Spinal cord (tissue), 10 donors: ENCODE results near the gene CTRL. TPM values are rescaled to one million over a fixed set of nuclear protein-coding genes. Genes with fewer than 3 reads are reported as not detected.

Experiments used
- DNase-seq, 6 donors: peaks; one replicate each; pipeline versions ENCODE4 v3.0.0 to v3.0.0-alpha.2; 2013 to 2015; ENCODE audit warnings: low spot score in 6 of 6, low read depth in 4 of 6
- H3K27ac ChIP-seq: one replicate; pipeline ENCODE4 v1.5.1; 2013; ENCODE audit warnings: low read depth, low read length, control low read depth
- H3K27me3 ChIP-seq: one replicate; pipeline ENCODE4 v1.6.1; 2013; ENCODE audit warnings: low read length; ENCODE audit not compliant: control insufficient read depth, insufficient read depth
- H3K36me3 ChIP-seq: one replicate; pipeline ENCODE4 v1.6.1; 2013; ENCODE audit warnings: low read length; ENCODE audit not compliant: control insufficient read depth, insufficient read depth
- H3K4me1 ChIP-seq: one replicate; pipeline ENCODE4 v1.6.1; 2013; ENCODE audit warnings: low read length; ENCODE audit not compliant: control insufficient read depth, insufficient read depth
- H3K4me3 ChIP-seq: one replicate; pipeline ENCODE4 v1.5.1; 2013; ENCODE audit warnings: low read depth, low read length, control low read depth
- H3K9me3 ChIP-seq: one replicate; pipeline ENCODE4 v1.6.1; 2013; ENCODE audit warnings: low read length; ENCODE audit not compliant: control insufficient read depth, insufficient read depth
- WGBS: methylation state at CpG from one replicate; pipeline ENCODE4 v1.1.5; 2013; ENCODE audit warnings: missing lambda C conversion rate; ENCODE audit not compliant: insufficient coverage; 5-methylcytosine and 5-hydroxymethylcytosine counted together
- polyA plus RNA-seq, 2 donors: library from polyadenylated mRNA; unstranded; fragments of 120-200 nt; gene quantifications; one replicate each; pipeline ENCODE4 v1.2.1, GENCODE V29; 2013; ENCODE audit not compliant: insufficient read length in 2 of 2
- total RNA-seq, 2 donors: library from RNA; depleted of rRNA in 1 of 2; stranded (reverse); fragments of 120-200 nt in 1 of 2; fragments of >200 nt in 1 of 2; gene quantifications; one replicate each; pipeline versions ENCODE4 v1.2.3 to v1.2.4, GENCODE V29; 2013 to 2014
- donor health status: healthy.

The CTRL gene
- total and polyA plus RNA-seq, 4 donors, result 0.89 to 8.1 (median 3.0) TPM

- no peak for DNase-seq
- 84% methylated on average over 2 of the region's 5 CpGs for WGBS
- Histone ChIP-seq H3K4me3 (no peak overlapping the region), H3K36me3 (peaks cover 14% of the 10 kb centered on the region), H3K4me1 (peaks cover 12% of the 10 kb centered on the region), H3K27ac (no peak overlapping the region), H3K9me3 (no peaks in the 10 kb centered on the region), H3K27me3 (no peaks in the 10 kb centered on the region)
Measured at GRCh38 chr16:67901734-67902133, 29.9 kb downstream of the CTRL start.

GRCh38 chr16:67897231-67897630, 34.4 kb downstream of the CTRL start:
- H3K27ac ChIP-seq, result peak overlapping the region; percentile 86
- peaks cover 38% of the 10 kb centered on the region for H3K4me1 ChIP-seq
- DNase-seq, result peak in 3 of 6 donors; percentile 42 to 91 (median 63)
- H3K27me3 ChIP-seq, result no peaks in the 10 kb centered on the region
- no peak overlapping the region for H3K4me3 ChIP-seq
- 47% methylated on average over 2 of the region's 3 CpGs for WGBS
- H3K9me3 ChIP-seq, result no peaks in the 10 kb centered on the region
- H3K36me3 ChIP-seq, result peaks cover 7% of the 10 kb centered on the region

- WGBS, result 23% methylated on average over 8 of the region's 14 CpGs
- Histone ChIP-seq H3K27me3 (no peaks in the 10 kb centered on the region), H3K4me3 (peak overlapping the region; percentile 82), H3K27ac (peak overlapping the region; percentile 86), H3K36me3 (no peaks in the 10 kb centered on the region), H3K9me3 (no peaks in the 10 kb centered on the region), H3K4me1 (peaks cover 38% of the 10 kb centered on the region)
- DNase-seq, result no peak
Measured at GRCh38 chr16:67893743-67894399, 37.8 kb downstream of the CTRL start.

- under 1% methylated on average over 90 of the region's 90 CpGs for WGBS
- Histone ChIP-seq H3K4me1 (peaks cover 39% of the 10 kb centered on the region), H3K27ac (peak within 1 kb of the TSS; percentile 86), H3K36me3 (no peaks in the 10 kb centered on the region), H3K4me3 (peak within 1 kb of the TSS; percentile 82), H3K9me3 (no peaks in the 10 kb centered on the region), H3K27me3 (no peaks in the 10 kb centered on the region)
- DNase-seq, result peak; percentile 74 to 99 (median 94)
Measured at GRCh38 chr16:67892899-67893742, 38.5 kb downstream of the CTRL start, which contains the start of gene PSKH1. Gene PSKH1 (plus strand): TSS chr16:67893254. CDS start chr16:67908750, 15,496 bp downstream.

- H3K9me3 ChIP-seq, result no peaks in the 10 kb centered on the region
- no CpG with 5 or more reads among the region's 5 CpGs for WGBS
- no peaks in the 10 kb centered on the region for H3K27me3 ChIP-seq
- no peak overlapping the region for H3K27ac ChIP-seq
- DNase-seq, result no peak
- peaks cover 34% of the 10 kb centered on the region for H3K4me1 ChIP-seq
- peak overlapping the region; percentile 63 for H3K4me3 ChIP-seq
- no peaks in the 10 kb centered on the region for H3K36me3 ChIP-seq
Measured at GRCh38 chr16:67892375-67892774, 39.3 kb downstream of the CTRL start.

GRCh38 chr16:67888331-67888730, 43.3 kb downstream of the CTRL start:
- H3K27me3 ChIP-seq, result no peaks in the 10 kb centered on the region
- no peaks in the 10 kb centered on the region for H3K9me3 ChIP-seq
- H3K36me3 ChIP-seq, result peaks cover 32% of the 10 kb centered on the region
- 67% methylated on average over 1 of the region's 3 CpGs for WGBS
- peak overlapping the region; percentile 37 for H3K27ac ChIP-seq
- no peak overlapping the region for H3K4me3 ChIP-seq
- peak in 1 of 6 donors; percentile 31 for DNase-seq
- H3K4me1 ChIP-seq, result peaks cover 26% of the 10 kb centered on the region

GRCh38 chr16:67886387-67886786, 45.3 kb downstream of the CTRL start:
- Histone ChIP-seq H3K9me3 (no peaks in the 10 kb centered on the region), H3K27ac (no peak overlapping the region), H3K36me3 (peaks cover 51% of the 10 kb centered on the region), H3K4me3 (no peak overlapping the region), H3K27me3 (no peaks in the 10 kb centered on the region), H3K4me1 (peaks cover 26% of the 10 kb centered on the region)
- 69% methylated on average over 4 of the region's 5 CpGs for WGBS
- no peak for DNase-seq

- H3K27ac ChIP-seq, result no peak overlapping the region
- WGBS, result 92% methylated on average over 18 of the region's 19 CpGs
- H3K9me3 ChIP-seq, result no peaks in the 10 kb centered on the region
- no peak for DNase-seq
- H3K4me3 ChIP-seq, result no peak overlapping the region
- H3K36me3 ChIP-seq, result peaks cover 56% of the 10 kb centered on the region
- peaks cover 26% of the 10 kb centered on the region for H3K4me1 ChIP-seq
- no peaks in the 10 kb centered on the region for H3K27me3 ChIP-seq
Measured at GRCh38 chr16:67885976-67886375, 45.7 kb downstream of the CTRL start.

GRCh38 chr16:67885545-67885944, 46.1 kb downstream of the CTRL start:
- no peak for DNase-seq
- Histone ChIP-seq H3K27ac (no peak overlapping the region), H3K4me3 (no peak overlapping the region), H3K27me3 (no peaks in the 10 kb centered on the region), H3K9me3 (no peaks in the 10 kb centered on the region), H3K4me1 (peaks cover 26% of the 10 kb centered on the region), H3K36me3 (peaks cover 60% of the 10 kb centered on the region)
- WGBS, result 88% methylated on average over 11 of the region's 12 CpGs
